ENCODE data around the gene MEG3.

DNA sequence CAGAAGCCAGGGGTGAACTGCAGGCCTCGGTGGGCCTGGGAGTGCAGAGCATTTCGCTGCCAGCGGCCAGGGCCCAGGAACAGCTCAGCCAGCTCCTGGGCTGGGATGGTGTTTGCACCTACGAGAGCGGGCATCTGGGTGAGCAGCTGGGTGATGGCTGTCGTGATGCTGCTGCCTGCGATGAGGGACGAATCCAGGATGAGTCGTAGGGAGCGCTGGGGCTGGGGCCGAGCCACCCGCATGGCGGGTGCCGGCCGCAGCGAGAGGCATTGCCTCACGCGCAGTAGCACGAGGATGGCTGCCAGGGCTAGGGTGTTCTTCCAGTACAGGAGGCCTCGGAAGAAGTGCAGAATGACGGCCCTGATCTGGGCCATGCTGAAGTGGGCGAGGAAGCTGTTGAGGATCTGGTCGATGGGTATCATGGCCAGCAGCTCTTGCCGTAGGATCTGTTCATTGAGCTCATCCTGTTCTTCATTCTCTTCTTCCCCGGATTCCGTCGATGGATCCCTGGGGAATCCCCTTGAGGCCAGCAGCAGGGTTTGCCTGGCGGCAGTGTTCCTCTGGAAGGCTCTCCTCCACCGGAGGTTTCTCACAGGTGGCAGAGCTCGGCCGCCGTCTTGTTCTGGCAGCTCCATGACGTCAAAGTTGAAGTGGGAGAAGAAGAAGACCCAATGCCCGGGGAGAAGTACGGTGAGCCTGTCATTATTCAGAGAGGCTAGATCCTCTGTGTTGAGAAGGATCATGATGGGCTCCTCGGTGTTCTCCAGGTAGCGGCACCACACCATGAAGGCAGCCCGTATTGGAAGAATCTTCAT, 55.5 kb downstream of the MEG3 start:
- TF ChIP-seq, protein P1, sequence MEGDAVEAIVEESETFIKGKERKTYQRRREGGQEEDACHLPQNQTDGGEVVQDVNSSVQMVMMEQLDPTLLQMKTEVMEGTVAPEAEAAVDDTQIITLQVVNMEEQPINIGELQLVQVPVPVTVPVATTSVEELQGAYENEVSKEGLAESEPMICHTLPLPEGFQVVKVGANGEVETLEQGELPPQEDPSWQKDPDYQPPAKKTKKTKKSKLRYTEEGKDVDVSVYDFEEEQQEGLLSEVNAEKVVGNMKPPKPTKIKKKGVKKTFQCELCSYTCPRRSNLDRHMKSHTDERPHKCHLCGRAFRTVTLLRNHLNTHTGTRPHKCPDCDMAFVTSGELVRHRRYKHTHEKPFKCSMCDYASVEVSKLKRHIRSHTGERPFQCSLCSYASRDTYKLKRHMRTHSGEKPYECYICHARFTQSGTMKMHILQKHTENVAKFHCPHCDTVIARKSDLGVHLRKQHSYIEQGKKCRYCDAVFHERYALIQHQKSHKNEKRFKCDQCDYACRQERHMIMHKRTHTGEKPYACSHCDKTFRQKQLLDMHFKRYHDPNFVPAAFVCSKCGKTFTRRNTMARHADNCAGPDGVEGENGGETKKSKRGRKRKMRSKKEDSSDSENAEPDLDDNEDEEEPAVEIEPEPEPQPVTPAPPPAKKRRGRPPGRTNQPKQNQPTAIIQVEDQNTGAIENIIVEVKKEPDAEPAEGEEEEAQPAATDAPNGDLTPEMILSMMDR (IDR thresholded peaks at IDR 0.05): no peak
- TF ChIP-seq MYBL2 (CRISPR knock-in tag; IDR thresholded peaks at IDR 0.05) (no peak), ZNF317 (CRISPR knock-in tag; IDR thresholded peaks at IDR 0.05; ENCODE audit: borderline replicate concordance, low read depth) (no peak), TCF7 (CRISPR knock-in tag; IDR thresholded peaks at IDR 0.05; ENCODE audit: low read depth) (no peak), CREB1 (CRISPR knock-in tag; IDR thresholded peaks at IDR 0.05) (no peak)
- TF ChIP-seq, protein P2, sequence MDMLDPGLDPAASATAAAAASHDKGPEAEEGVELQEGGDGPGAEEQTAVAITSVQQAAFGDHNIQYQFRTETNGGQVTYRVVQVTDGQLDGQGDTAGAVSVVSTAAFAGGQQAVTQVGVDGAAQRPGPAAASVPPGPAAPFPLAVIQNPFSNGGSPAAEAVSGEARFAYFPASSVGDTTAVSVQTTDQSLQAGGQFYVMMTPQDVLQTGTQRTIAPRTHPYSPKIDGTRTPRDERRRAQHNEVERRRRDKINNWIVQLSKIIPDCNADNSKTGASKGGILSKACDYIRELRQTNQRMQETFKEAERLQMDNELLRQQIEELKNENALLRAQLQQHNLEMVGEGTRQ (CRISPR knock-in tag; IDR thresholded peaks at IDR 0.05): no peak
